Myocyte (in vitro differentiated cells): Measurements from ENCODE around the gene NEDD4L. TPM values are rescaled to one million over a fixed set of nuclear protein-coding genes. Genes with fewer than 3 reads are reported as not detected.
A peak's percentile ranks its signal among the peaks of the same experiment; 100 is the strongest.

ENCODE experiments used
- DNase-seq: peaks from one replicate; pipeline ENCODE4 v3.0.0-alpha.2; 2012; ENCODE audit warnings: low read depth
- total RNA-seq: library from RNA; depleted of rRNA; stranded (reverse); fragments of >200 nt; gene quantifications from 2 replicates; pipeline ENCODE4 v1.2.3, GENCODE V29; 2014

NEDD4L gene
- total RNA-seq, 1 donor from 2014 or later: 31.7 TPM

- no peak for DNase-seq
Observed at GRCh38 chr18:58285449-58286130, 241.6 kb downstream of the NEDD4L start.

- no peak for DNase-seq
Observed at GRCh38 chr18:58286632-58287352, 242.8 kb downstream of the NEDD4L start.

DNA sequence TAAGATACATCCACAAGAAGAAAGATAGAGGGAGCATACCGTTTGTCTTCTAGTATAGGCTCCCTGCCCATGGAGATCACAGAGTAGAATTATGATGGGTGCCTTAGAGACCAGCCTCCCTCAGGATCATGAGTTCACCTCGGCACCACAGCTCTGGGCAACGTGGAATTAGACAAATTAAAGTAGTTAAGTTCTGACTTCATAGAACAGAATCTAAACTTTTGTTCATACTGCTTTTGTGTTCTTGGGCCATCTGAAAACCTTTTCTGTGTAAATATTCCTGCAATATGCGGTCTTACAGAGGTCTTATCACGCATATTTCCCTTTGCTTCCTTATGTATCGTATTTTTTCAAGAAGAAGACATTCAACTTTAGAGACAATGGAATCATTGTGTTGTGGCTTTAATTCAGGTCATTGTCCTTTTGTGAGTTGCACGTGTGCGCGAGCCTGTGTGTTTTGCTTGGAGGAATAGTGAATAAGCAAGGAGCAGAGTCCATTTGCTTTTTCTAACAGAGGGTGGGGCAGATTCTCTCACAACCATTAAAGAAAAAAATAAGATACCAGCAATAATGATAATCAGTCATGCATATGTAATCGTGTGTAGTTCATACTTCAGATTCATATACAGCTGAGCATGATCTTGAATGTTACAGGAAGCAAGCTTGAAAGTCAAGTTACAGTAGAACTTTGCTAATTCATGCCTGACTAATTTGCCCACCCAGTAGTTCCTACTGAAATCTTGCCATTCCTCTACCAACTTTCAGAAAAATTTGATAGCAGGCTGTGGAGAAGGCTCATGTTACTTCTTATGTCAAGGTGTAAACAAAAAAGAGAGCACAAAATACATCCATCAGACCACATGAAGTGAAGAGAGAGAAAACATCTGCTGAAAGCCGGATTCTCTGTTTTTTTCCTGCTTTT is 243.6 kb downstream of the NEDD4L start:
- no peak for DNase-seq

GRCh38 chr18:58288921-58289797 is 245.1 kb downstream of the NEDD4L start:
- peak; percentile 55 for DNase-seq

DNA sequence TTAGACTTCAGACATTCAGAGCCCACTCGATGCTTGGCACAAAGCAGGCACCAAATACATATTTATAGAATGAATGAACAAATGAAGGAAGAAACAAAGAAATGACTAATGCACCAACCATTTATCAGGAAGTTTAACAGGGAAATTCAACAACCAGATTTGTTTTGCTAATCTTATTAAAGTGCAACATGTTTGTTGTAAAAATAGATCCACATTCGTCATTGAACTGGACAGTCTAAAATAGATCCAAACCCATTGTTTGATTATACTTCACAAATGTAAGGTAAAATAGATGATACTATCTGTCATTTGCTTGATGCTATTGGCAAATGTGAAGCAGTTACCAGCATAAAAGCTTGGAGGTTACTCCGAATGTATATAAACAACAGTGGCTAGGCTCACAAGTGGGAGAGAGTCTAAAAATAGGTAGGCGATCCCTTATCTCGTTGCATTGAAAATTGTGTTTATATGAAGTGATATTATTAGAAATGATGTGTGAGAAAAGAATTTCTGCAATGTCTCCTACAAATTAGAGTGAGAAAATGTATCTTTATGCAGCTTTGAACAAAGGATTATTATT is 246.2 kb downstream of the NEDD4L start:
- no peak for DNase-seq

DNA sequence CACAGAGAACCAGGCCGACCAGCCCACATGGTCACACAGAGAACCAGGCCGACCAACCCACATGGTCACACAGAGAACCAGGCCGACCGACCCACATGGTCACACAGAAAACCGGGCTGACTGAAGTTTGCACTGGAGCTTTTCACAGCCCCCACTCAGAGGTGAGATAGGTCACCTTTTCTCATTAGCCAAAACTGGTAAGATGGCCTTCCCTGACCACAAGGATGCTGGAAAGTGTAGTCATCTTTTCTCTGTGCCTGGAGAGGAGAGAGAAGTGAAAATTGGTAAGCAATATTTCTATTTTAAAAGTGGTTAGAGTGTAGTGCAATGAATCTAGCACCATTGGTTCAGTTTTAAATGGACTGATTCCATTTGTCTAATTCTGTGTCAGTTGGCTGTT is 247.1 kb downstream of the NEDD4L start:
- DNase-seq: no peak

DNA sequence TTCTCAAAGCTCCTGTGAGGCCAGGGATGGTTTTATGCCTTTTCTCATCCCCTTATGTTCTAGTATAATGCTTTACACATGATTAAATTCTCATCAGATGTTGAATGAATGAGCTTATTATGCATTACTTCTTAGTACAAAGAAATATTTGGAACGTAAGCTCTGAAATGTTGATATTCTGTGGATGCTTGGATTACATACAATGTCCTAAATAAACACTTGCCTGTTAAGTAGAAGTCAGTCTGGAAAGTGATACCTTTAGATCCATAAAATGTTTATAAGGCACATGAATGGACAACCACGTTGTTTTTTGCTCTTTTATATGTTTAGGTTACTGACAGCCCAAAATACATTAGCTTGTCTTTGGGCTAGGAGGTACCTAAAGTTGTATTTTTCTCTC is 248.6 kb downstream of the NEDD4L start:
- DNase-seq: no peak

DNA sequence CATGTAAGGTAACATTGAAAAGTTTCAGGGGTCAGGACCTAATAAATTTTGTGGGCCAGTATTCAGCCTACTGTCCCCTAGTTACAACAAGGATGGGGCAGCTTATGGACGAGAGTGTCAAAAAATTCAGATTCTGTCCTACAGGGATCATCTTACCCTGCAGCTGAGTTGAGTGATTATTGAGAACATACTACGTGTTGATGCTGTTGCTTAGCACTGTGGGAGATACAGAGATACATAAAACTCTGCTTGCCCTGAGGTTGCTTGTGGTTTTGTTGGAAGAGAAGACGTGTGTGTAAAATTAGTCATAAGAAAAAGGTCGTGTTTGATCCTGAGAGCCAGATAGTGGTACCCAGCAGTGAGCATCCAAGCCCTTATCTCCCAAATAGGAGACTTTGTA is 253.2 kb downstream of the NEDD4L start:
- no peak for DNase-seq

- DNase-seq: no peak
Observed at GRCh38 chr18:58298251-58299134, 254.5 kb downstream of the NEDD4L start.

DNA sequence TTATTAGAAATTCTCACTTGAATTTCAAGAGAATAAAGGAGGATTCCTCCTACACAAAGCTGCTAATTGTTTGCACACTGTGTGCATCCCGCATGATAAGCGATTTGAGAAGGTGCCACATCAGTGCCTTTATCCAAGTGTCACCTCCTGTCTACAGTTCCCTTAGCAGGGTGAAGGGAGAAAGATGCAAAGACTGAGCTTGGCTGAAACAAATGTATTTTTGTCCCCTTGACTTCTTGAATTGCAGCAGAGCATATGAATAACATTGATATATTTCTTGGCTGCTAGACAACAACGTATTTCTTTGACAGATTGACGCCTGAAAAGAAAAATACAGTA is 255.1 kb downstream of the NEDD4L start:
- no peak for DNase-seq

DNA sequence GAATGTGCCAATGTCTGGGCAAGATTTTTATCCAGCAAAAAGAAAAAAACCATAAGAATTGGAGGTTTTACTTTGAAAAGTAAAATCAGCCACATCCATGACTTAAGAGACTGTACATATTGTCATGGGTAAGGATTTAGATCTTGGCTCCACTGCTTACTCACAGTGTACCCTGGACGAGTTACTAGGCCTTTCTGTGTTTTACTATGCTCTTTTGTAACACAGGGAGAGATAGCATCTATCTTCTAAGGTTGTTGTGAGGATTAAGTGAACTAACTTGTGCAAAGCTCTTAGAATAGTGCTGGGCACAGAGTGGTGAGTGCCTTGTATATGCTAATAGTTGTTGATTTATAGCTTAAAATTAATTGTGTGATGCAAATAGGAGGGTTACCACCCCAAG is 255.9 kb downstream of the NEDD4L start:
- DNase-seq: no peak

DNA sequence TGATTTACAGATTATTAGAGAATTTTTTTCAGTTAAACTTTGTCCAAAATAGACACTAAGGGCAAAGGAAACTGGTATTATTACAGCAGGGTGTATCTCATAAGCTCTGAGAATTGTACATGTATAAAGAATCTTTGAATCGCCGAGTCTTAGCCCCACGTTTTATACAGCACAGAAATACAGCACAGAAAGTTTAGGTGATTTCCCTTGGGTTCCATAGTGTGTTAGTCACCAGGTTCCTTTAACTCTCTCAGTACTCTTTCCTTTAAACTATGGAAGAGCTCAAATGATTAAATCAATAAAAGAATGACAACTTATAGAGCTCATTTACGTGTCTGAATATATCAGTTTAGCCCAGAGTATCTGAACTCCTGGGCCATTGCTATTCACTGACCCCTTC is 256.8 kb downstream of the NEDD4L start:
- no peak for DNase-seq

DNA sequence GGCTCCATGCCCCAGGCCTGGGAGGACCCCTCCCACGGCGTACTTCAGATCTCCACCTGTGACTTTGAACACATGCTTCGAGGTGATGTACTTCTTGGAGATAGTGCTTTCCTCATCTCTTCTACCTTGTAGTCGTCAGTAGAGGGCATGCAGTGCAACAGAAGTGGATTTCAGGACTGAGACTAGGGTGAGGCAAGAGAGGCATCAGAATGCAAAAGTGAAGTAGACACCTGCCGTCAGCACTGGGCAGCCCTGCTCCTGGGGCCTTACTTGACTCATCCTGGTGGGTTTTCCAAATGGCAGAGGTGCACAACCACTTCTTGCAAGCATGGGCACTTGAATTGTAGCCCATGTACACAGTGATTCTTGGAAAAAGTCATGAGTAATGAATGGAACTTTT is 258.8 kb downstream of the NEDD4L start:
- no peak for DNase-seq

GRCh38 chr18:58303363-58303762 is 259.3 kb downstream of the NEDD4L start:
- no peak for DNase-seq

- no peak for DNase-seq
Observed at GRCh38 chr18:58305792-58306191, 261.8 kb downstream of the NEDD4L start.

DNA sequence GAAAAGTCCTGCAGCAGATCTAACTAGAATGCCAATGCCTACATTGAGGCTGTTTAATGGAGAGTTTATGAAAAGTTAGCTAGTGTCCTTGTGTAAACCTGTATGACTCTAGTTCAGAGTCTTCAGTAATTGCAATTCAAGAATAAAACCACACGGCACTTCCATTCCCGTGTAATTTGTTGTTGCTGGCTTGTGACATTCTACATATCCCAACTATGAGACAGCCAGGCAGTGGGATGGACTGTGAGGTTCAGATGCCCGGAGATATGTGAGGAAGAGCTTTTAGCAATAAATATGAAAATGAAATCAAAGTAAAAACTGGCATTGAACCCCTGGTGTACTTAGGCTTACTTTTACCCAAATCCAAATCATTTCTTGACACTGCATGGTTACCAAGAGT is 263.4 kb downstream of the NEDD4L start:
- no peak for DNase-seq

DNA sequence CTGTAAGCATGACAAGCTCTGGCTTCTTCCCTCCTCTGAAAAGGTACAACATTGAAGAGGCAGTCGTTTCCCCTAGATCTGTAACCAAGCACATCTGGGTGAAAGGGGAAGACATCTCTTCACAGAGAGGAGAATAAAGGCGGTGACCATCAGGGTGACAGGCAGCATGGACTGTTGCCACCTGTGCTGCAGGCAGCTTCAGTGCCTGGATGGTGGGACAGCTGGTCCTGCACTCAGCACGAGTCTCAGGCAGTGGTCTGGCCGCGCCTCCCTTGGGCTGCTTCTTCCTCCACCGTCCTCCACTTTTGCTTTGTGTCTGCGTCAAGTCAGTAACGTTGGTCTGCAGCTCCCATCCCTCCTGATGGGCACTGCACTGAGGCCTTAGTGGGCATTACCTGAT is 264.4 kb downstream of the NEDD4L start:
- DNase-seq: peak; percentile 60

DNA sequence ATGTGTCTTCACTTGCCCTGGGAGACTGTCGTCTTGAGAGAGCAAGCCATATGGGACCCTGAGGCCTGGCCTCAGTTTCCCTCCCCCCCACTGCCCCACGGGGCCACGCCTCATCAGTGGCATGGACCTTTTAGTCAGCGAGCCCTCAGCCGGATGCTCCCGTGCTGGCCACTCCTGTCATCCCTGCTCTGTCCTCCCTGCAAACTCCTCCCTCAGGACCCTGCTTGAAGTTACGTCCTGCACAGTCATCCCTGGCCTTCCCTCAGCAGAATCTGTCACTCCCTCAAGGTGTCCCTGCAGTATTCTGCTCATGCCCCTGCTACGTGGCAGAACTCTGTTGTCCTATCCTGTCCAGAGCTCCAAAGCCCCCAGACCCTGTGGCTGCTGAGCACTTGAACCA is 265.1 kb downstream of the NEDD4L start:
- DNase-seq: no peak

DNA sequence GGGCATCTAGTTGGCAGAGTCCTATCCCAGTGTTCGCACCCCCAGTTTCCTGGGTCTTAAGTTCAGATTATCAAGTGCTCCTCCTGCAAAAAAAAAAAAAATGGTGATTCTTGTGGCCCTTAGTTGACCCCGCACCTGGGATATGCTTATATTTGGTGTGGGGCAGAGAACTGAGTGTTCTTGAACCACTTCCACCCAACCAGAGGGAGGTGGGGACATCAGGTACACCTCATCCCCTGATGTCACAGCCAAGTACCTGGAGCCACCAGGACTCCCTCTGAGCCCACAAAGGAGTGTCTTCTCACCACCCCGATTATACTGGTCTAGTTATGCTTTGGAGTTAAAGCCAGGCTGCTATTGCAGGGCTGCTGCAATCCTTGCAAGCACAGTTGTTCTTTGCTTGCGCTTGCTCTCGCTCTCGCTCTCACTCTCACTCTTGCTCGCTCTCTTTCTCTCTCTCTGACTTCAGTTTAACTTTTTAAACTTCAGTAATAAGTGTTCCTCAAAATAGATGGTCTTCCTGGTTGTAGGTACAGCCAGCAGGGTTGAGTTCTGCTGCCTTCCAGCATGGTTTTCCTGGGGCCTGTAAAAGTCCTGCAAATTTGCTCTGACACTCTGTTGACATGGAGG is 265.7 kb downstream of the NEDD4L start:
- DNase-seq: no peak
